Myocyte (in vitro differentiated cells): ENCODE data around the gene ADD1. TPM values are rescaled to one million over a fixed set of nuclear protein-coding genes. Genes with fewer than 3 reads are reported as not detected.

ENCODE experiments used
- DNase-seq: peaks from one replicate; pipeline ENCODE4 v3.0.0-alpha.2; 2012; ENCODE audit warnings: low read depth
- total RNA-seq: library from RNA; depleted of rRNA; stranded (reverse); fragments of >200 nt; gene quantifications from 2 replicates; pipeline ENCODE4 v1.2.3, GENCODE V29; 2014

ADD1 gene
- total RNA-seq, 1 donor from 2014 or later, result 121 TPM

DNA sequence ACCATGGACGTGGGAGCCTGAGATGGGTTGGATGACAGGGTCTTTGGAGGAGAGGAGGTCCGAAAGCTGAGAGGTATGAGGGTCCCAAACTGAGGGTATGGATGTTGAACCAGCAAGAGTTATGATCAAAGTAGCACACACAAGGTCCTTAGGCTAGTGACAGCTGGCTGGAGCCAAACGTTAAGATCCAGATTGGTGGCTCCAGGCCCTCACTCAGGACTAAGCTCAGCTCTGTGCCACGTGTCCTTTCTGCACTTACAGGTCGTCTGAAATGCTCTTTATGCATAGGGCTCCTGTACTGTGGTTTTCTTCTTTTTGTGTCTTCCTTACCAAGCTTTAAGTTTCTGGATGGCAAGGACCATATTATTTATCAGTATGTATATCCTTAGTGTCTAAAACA is 35.4 kb downstream of the ADD1 start:
- no peak for DNase-seq

DNA sequence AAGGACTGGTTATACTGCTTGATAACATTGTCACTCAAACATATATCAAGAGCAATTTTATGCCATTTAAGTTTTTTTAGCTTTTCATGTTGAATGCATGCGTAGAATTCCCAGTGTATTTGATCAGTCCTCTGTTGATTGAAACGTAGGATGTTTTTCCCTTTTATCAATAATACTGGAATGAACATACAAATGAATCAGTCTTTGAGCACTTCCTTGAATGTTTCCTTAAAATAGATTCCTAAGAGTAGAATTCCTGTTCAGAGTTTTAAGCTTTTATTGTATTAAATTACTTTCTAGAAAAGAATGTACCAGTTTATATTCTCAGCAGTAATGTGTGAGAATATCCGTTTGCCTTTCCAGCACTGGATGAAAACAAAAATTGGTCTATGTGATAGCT is 37.8 kb downstream of the ADD1 start:
- DNase-seq, result no peak

DNA sequence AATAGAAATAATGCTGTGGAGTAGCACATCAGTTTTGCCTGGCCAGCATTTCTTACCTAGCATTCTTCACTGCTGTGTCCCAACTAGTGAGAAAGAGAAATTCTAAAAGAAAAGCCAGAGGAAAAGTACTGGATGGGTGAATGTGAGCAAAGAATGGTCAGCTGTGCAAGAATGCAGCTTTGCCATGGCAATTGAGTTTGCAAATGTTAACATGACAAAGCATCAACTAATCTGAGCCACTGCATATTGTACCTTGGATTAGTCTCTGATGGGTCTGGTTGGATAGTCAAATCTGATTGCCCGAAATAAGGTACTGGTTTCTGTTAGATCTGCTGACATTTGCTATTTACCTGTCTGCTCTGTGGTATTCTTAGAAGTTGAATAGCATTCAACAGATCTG is 38.7 kb downstream of the ADD1 start:
- DNase-seq, result no peak

DNA sequence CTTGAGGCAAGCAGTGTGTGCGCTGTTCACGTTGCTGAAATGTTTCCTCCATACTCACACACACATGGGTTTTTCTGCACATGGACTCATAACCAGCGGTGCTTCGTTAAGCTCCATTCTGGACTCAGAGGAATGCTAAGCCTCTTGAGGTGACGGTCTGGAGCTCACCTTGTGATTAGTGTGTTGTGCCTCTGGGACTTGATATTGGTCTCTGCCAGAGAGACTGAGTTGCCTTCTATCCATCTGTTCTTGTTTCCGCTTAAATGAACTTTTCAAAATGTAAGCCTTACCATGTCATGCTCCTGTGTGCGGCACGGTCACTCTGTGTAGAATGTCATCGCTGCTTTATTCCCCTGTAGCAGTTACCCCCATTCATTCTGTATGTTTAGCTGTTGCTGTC is 42.5 kb downstream of the ADD1 start:
- no peak for DNase-seq

- DNase-seq, result peak; percentile 46
These were observed 43.0 kb downstream of the ADD1 start for GRCh38 chr4:2886622-2887021.

DNA sequence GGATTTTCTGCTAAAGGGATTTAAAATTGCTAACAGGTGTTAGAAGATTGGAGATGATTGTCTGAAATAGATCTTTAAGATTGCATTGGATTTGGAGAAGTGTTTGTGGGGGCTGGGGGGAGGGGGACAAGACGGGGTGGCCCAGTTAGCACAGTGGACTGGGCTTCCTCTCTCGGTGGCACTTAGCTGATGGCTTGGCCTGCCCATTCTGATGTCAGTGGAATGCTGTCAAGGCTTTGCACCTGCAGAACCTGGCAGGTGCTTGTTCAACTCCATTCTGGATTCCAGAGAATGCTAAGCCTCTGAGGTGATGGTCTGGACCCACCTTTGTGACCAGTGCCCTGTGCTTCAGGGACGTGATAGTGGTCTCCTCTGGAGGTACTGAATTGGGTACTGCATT is 43.7 kb downstream of the ADD1 start:
- no peak for DNase-seq

GRCh38 chr4:2888886-2889285 is 45.2 kb downstream of the ADD1 start:
- DNase-seq, result peak; percentile 35

DNA sequence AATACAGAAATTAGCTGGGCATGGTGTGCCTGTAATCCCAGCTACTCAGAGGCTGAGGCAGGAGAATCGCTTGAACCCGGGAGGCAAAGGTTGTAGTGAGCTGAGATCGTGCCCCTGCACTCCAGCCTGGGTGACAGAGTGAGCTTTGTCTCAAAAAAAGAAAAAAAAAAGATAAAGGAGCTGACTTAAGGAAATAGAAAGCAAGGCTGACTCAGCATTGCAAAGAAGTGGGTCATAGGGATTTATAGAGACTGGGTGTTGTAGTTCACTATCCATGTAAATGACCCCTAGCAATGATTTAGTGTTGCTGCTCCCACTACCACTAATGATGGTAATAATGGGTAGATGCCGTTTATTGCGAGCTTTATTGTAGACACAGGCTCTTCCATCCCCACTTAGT is 47.6 kb downstream of the ADD1 start:
- DNase-seq, result no peak

DNA sequence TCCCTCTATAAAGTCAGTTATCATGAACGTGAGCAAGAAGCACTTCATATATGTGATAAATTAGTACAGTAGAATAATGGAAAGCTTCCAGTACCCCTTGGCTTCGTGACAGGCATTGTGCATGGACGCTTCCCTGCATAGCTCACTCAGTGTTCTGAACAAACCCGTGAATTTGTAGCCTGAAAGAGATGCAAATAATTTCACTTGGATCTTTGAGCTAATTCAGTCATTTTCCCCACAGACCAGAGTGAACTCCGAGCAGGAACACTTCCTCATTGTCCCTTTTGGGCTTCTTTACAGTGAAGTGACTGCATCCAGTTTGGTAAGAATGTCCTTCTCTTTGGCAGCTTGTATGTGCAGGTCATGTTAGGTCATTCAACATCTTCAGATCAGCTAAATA is 50.1 kb downstream of the ADD1 start:
- DNase-seq, result no peak

DNA sequence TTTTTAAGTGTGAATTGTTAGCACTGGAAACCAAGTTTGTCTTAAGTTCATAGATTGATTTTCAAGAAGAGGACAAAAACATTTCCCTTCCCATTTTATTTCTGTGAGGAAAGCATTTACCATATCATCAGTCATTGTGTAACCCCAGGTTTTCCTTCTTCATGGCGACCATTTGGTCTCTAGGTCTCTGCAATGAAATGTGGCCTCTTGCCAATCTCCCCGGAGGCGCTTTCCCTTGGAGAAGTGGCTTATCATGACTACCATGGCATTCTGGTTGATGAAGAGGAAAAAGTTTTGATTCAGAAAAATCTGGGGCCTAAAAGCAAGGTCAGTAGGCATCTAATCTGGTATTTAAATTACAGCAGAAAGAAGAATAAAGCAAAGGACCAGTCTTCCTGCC is 54.4 kb downstream of the ADD1 start:
- no peak for DNase-seq

GRCh38 chr4:2900741-2901140 is 57.1 kb downstream of the ADD1 start:
- no peak for DNase-seq

DNA sequence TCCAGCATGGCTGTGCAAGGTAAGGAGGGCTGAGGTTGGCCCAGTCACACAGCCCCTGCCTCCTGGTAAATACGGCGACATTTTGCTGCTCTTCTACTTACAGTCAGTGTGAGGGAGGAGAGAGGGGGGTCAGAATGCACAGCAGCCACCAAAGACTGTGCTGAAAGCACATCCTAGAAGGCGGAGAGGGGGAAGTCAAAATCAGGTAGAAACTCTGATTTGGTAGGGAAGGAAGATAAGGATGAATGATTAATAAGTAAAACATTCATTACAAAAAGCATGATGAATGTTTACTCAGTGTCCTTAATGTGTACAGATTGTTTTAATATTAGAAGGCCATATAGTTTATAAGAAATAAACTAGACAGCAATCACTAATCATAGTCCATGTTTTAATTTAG is 57.5 kb downstream of the ADD1 start:
- no peak for DNase-seq

GRCh38 chr4:2902126-2902525 is 58.5 kb downstream of the ADD1 start:
- DNase-seq, result no peak

- no peak for DNase-seq
These were observed 61.9 kb downstream of the ADD1 start for GRCh38 chr4:2905544-2905943.

- DNase-seq, result no peak
These were observed 62.6 kb downstream of the ADD1 start for GRCh38 chr4:2906218-2906617.

- no peak for DNase-seq
These were observed 63.6 kb downstream of the ADD1 start for GRCh38 chr4:2907226-2907625.

DNA sequence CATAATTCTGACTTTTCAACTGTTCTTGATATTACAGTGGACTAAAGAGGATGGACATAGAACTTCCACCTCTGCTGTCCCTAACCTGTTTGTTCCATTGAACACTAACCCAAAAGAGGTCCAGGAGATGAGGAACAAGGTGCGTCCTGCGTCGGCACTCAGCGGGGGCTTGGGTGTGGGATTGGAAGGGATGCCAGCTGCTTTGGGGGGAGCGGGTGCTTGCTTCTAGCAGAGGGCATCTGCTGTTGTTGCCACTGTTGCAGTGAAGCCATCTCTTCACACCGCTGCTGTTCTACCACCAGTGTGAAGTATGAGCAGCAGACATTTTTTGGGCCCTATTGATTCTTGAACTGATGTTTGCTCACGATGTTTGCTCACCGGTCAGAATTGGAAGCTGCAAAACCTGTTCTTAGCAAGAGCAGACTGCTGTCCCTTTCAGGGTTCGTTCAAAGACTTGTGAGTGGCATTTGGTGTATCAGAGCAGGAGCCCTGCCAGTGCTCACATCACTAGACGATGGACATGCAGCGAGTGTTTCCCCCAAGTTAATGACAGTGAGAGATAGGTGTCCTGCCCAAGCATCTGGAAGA is 64.2 kb downstream of the ADD1 start:
- DNase-seq, result no peak

DNA sequence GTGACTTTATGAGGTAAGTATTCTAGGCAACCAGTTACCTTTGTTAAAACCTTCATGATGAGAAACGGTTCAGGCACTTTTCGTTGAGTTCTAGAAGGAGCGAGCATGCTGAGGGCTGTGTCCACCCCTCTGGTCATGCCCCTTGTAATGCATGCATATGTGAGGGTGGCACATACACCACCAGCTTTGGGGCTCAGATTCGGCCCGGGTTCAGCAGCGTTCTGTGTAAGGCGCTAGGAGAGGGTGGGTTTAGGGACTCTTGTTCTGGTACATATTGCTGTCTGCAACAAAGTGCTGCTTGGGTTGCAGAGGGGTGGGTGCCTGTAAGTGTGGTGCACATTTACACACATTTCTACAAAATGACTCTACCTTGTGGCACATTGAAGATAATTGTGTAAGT is 65.0 kb downstream of the ADD1 start:
- DNase-seq, result no peak

GRCh38 chr4:2909583-2909982 is 65.9 kb downstream of the ADD1 start:
- DNase-seq, result no peak

GRCh38 chr4:2910409-2910808 is 66.8 kb downstream of the ADD1 start:
- no peak for DNase-seq

- DNase-seq, result no peak
These were observed 68.2 kb downstream of the ADD1 start for GRCh38 chr4:2911868-2912267.

DNA sequence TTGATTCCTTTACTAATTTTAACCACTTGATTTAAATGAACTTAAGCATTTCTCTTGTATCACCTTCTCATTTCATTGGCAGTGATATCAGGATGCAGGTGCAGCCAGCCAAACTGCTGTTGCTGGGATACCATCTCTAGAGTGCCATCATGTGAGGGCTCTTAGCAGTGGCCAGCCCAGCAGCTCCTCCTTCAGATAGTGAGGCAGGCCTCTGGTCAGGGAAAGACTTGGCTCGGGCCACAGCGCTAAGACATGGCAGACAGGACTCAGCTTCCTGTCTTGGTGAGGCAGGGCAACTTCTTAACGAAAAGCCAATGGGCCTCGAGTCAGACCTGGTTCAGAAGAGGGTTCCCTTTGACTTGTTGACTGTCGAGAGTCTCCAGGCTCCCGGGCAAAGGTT is 69.5 kb downstream of the ADD1 start:
- DNase-seq, result no peak

DNA sequence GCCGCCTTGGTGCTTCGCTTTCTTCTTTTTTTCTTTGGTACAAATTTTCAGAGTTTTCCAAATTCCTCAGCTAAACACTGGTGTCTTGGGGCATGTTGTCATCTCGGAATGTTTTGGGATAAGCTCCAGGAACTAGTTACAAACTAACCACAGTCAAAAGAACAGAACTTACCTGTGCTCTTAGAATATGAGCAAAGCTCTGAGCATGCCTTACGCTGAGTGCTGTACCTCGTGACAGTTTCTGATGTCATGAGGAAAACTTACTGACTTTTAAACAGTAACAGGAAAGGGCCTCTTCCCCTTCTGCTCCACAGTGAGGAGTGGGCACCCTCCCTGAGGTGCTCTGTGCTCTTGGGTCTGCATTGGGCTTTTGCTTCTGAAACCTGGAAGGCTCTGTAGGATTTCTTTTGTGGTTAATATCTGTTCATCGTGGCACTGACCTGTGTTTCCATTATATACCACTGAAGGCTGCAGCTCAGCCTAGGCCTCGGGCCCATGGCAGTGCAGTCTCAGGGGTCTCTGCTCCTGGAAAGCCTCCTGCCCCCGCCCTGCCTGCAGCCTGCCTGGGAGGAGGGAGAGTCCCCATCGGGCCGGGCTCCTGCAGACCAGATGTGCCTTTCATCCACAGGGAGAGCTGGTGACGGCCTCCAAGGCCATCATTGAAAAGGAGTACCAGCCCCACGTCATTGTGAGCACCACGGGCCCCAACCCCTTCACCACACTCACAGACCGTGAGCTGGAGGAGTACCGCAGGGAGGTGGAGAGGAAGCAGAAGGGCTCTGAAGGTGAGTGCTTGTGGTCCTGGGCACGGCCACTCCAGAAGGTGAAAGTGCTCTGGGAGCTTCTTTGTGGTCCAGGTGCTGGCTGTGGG is 70.8 kb downstream of the ADD1 start:
- DNase-seq, result no peak
